GM12892 (cell line): ENCODE results near the gene ARHGEF16.

Experiments used
- POLR2A ChIP-seq: IDR thresholded peaks from 2 replicates; pipeline ENCODE4 v1.6.1; 2011; ENCODE audit warnings: low read depth, low read length, control low read depth
- POLR2AphosphoS5 ChIP-seq: IDR thresholded peaks from 2 replicates; pipeline ENCODE4 v1.6.1; 2011; ENCODE audit warnings: low read depth, low read length, control low read depth

DNA sequence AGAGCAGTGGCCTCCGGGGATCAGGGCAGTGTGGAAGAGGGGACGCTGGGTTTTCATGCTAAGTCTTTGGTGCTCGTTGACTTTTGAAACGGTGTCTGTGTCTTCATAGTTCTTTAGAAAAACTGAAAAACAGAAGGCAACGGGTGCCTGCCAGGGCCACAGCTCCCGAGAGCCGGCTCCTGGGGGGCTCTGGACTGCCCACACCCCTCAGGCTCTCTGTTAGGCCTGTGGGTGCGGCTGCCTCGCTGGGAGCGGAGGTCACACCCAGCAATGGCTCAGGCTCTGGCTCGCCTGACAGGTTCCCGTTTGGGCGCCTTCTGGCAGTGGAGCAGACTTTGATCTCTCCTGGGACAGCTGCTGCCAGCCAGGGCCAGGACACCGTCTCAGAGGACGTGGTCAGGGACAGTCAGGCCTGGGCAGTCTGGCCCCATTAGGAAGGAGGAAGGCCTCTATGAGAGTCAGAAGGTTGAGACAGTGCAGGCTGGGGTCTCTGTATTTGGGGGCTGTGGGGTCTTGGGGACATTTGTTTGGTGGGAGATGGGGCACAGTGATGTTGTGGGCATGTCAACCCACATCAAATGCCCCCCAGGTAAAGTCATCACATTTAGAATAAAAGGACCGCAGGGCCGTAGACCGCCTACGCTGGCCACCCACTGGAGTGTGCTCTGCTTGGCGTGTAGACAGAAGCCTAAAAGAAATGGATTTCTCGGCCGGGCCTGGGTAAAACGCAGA is 5.6 kb downstream of the ARHGEF16 start:
- TF ChIP-seq POLR2A (no peak), POLR2AphosphoS5 (no peak)
